Endothelial cell of coronary artery (primary cell): ENCODE results near the gene S100A13. TPM values are rescaled to one million over a fixed set of nuclear protein-coding genes. Genes with fewer than 3 reads are reported as not detected.

Experiments
- total RNA-seq: library from RNA; depleted of rRNA; stranded (reverse); fragments of >200 nt; gene quantifications from 2 replicates; pipeline ENCODE4 v1.2.3, GENCODE V29; 2014

Gene S100A13
- 101 and 216 TPM in 2 replicates for total RNA-seq

DNA sequence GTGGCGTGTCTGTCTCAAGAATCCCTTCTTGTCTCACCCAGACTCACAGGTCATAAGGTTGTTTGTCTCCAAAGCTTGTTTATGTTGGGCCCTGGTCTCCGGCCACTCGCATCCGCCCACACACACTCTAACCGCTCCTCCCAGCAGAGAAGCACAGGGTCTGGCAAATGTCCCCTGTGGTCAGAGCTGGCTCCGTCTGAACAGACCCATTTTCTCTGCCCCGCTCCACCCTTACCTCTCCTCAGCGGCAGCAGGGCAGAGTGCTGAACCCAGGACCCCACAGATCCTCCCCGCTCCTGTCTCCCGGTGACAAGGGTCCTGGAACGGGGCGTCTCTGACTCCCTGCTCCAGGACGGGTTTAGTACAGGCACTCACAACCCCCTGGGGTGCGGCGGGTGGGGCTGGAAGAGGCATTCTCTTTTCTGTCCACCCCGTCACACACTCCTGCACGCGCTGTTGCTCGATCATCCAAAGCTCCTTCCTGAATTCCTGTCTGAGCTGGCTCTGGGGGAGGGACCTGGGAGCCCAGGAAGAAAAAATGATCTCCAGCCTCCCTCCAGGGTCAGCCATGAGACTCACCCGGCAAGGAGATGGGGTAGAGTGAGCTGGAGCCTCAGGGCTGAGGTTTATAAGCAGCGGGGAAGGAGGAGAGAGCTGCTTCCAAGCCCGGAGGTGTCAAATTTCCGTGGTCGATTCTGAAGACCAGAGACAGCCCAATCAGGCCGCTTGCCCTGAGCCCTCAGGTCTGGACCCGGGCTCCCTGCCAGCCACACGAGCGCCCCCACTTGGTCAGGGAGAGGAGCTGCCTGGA, at the start of gene S100A13:
Gene S100A13 (minus strand): TSS at position 602 of the 811 bp plus-strand sequence. CDS start 1,033 bp downstream, outside the sequence.

DNA sequence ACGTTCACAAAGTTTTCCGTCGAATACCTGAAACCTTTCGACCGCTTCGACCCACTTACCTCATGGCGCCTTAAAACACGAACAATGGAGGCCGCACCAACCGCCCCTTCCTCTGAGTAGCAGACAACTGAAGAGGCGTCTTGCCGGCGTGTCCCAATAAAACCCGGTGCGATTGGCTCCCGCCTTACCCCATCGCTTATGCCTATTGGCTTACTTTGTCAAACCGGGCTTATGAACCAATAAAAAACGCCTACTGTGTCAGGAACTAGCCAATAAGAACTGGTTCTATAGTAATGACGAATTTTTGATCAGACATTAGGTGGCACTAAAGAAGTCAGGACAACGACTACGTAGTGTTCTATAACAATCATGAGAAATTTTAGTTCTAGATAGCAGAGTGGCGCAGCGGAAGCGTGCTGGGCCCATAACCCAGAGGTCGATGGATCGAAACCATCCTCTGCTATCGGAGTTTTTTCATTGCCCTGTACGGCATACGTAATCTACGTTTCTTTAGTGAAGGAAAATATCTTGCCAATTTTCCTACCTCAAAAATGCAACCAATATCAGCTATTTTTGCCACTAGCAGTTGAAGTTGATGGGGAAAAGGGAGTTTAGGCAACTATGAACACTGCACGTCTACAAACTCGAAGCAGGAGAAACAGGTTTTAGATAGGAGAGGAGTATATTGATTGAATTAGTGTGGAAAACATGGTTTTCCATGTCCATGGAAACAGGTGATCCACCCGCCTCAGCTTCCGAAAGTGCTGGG, 43.7 kb upstream of the S100A13 start, which contains the start of gene ILF2:
Gene ILF2 (minus strand): TSS at position 135 of the 769 bp plus-strand sequence. CDS start 71 bp downstream, at position 64.

DNA sequence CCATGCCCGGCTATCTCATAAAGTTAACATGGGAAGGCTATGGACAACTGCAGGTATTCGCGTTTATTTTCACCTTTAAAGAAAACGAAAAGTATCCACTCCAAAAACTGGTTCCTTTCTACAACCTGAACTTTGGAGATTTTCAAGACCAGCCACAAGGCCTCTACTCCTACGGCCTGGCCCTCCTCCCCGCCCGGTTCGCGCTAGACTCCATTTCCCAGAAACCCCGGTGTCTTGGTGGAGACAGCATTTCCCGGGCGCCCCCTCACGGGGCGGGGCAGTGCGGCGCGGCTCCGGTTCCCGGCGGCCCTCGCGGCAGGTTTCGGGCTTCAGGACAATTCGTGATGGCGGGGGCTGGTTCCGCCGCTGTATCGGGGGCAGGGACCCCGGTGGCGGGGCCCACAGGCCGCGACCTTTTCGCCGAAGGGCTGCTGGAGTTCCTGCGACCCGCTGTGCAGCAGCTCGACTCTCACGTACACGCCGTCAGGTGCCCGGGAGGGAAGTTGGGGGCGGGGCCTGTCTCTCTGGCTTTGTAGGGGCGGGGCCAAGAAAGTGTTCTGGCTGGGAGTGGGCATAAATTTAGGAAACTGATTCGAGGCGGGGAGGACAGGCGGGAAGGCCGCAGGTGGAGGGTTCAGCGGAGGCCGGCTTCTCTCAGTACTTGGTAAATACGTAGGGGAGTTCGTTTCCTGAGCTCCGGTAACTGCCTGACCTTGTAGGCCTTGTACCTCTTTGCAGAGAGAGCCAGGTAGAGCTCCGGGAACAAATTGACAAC, 31.3 kb upstream of the S100A13 start, which contains the start of gene SNAPIN:
Gene SNAPIN (plus strand): TSS at position 304 of the 775 bp plus-strand sequence. CDS start 41 bp downstream, at position 345.

DNA sequence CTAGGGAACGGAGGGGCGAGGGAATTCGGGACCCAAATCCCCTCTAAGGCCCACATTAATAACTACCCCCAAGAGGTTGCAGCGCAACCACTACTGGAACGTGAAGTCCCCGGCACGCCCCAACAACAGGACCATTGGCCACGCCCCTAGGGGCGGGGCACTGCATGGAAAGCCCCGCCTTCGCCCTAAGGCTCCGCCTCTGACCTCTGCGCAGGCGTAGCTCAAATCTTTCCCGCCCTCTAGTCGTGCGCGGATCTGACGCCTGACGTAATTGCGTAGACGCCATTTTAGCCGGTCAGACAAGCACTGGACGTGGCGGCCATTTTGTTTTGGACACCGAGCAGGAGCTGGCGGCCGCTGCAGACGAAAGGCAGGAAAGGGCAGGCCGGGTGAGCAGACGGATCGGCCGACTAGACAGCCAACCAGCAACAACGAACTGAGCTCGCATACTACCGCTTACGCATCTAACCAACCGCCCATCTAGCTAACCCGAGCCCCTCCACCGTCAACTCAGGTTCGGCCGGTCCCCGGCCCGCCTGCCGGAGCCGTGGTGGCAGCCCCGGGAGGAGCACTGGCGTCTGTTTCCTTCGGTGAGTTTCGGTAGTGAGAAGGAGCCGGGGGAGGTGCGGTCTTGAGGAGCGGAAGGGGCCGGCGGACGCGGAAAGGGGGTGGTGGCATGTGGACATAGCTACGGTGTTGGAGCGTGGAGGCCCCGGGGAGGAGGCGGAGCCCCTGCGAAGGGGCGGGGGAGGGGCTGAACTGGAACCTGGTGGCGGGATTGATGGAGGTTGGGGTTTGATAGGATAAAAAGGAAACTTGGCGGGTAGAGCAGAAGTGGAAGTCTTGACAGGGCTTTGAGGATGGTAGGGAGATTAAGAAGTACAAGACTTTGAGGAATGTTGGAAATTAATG, 6.7 kb upstream of the S100A13 start, which contains the start of gene CHTOP:
Gene CHTOP (plus strand): TSS at position 313 of the 912 bp plus-strand sequence. CDS start 2,523 bp downstream, outside the sequence.

DNA sequence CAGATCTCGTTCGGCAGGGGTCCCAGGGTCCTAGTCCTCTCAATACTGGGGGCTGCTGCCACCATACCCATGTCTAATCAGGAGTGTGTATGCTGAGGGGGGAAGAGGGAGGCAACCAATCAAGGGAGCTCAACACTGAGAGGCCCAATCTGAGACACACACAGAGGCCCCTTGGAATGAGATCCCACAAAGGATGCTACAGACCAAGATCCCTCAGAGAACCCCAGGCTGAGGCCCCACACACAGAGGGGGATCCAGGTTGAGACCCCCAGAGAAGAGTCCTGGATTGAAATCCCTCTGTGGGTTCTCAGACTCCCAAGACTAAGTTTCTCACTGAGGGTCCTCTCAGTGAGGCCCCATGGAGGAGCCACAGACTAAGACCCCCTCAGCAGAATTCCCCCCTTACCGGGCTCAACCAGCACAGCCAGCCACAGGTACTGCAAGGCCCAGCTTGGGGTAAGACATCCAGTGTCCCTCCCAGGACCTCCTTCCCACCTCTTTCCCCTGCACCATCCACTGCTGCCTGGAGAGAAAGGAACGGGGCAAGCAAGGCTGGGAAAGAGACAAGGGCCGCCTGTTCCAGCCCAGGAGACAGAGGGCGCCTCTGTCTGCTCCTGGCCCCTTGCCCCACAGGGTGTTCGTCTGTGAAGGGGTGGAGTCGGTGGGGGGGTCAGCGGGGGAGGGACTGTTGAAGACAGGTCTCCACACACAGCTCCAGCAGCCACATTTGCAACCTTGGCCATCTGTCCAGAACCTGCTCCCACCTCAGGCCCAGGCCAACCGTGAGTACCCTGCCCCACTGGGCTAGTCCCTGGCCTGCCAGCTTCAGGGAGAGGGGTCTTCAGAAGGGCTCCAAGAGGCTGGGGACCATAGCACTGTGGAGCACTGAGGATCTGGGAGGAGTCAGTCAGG, 666 bp upstream of the S100A13 start, which contains the start of gene S100A1:
Gene S100A1 (plus strand): TSS at position 720 of the 912 bp plus-strand sequence. CDS start 2,088 bp downstream, outside the sequence.

DNA sequence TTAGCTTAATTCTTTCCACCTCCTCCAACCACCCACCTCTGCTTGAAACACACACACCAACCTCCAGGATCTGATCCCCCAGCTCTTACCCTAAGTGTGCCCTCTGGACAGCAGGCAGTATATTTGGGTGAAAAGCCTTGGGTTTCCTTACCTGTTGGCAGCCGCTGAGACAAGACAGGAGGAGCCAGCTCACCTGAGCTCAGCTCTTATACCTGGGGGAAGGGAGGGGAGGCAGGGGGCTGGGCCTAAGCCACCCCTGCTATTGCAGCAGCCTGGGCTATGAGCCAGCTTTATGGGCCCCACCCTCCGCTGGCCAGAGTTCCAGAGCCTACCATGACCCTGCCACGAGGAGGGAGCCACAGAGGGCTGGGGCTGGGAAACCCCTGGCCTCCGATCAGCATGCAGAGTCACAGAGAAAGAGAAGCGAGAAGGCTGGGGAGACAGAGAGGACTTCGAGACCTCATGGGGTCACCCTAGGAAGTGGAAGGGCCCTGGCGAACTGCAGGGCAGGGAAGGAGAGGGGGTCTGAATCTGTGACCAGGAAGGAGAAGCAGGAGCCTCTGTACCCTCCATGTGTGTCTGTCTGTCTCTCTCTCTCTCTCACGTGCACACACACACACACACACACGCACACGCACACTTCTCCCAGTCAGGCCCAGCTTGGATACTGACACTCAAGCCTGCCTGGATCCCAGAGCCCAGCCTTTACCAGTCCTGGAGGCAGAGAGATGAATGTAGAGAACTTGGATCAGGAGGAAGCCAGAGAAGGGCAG, 11.0 kb downstream of the S100A13 start, which contains the start of gene S100A14:
Gene S100A14 (minus strand): TSS at position 182 of the 773 bp plus-strand sequence. CDS start 467 bp downstream, outside the sequence.

DNA sequence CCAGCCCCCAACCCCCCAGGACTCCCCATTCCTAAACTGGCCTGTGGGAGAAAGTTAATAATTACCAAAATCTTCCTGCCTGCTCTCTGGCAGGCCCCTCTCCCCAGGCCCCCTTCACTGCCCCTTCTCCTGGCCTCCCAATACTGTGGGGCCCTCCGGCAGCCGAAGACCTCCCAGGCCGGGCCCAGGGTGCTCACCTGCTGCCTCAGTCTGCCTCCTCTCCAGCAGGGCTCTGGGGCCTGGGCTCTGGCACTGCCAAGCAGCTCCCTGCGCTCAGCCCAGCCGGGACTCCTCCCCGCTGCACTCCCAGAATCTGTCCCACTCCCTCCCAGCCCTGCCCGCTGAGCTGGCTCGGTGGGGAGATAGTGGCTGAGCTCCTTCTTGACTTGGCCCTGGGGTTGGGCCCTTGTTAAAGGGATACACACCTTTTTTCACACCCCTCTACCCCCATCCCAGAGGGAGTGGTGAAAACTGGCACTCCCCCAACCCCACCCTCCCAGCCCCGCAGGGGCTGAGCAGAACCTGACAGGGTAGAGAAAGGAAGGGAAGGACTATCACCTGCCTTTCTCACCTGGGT, 14.5 kb downstream of the S100A13 start, which contains the start of gene S100A16:
Gene S100A16 (minus strand): TSS at position 383 of the 577 bp plus-strand sequence. CDS start 4,986 bp downstream, outside the sequence.

Other genes starting within 250 kb of the S100A13 start
- gene S100A8, start 236.4 kb downstream of the S100A13 start, total RNA-seq: not detected in 2 replicates
- not detected in 2 replicates for gene S100A7A, start 211.0 kb downstream of the S100A13 start, total RNA-seq
- not detected in 2 replicates for gene S100A7, start 166.9 kb downstream of the S100A13 start, total RNA-seq
- gene S100A6, start 91.5 kb downstream of the S100A13 start, total RNA-seq: 1,061 and 1,806 TPM in 2 replicates
- not detected in 2 replicates for gene S100A5, start 86.6 kb downstream of the S100A13 start, total RNA-seq
- 1.1 and 7.8 TPM in 2 replicates for gene S100A4, start 81.7 kb downstream of the S100A13 start, total RNA-seq
- 1.3 and 3.2 TPM in 2 replicates for gene S100A3, start 78.2 kb downstream of the S100A13 start, total RNA-seq
- 1.9 and 3.8 TPM in 2 replicates for gene S100A2, start 61.7 kb downstream of the S100A13 start, total RNA-seq
- 328 and 379 TPM in 2 replicates for gene S100A16, start 14.4 kb downstream of the S100A13 start, total RNA-seq
- gene S100A14, start 11.2 kb downstream of the S100A13 start, total RNA-seq: not detected in 2 replicates
- not detected in 2 replicates for gene S100A1, start 929 bp upstream of the S100A13 start, total RNA-seq
- gene CHTOP, start 6.6 kb upstream of the S100A13 start, total RNA-seq: 26.5 and 37.1 TPM in 2 replicates
- 39.4 and 48.3 TPM in 2 replicates for gene SNAPIN, start 31.2 kb upstream of the S100A13 start, total RNA-seq
- gene ILF2, start 43.5 kb upstream of the S100A13 start, total RNA-seq: 203 and 278 TPM in 2 replicates
- gene NPR1, start 51.2 kb upstream of the S100A13 start, total RNA-seq: 4.7 and 12.0 TPM in 2 replicates
- gene INTS3, start 100.5 kb upstream of the S100A13 start, total RNA-seq: 23.7 and 38.2 TPM in 2 replicates
- 11.4 and 14.7 TPM in 2 replicates for gene SLC27A3, start 147.9 kb upstream of the S100A13 start, total RNA-seq